Thyroid gland (tissue), 4 donors: ENCODE measurements around the gene NOL11.

Source experiments
- CTCF ChIP-seq, 6 experiments: fragments of 200-600 bp in 3 of 6; fragments of 450-650 bp in 3 of 6; sonication (generic) in 3 of 6; IDR thresholded peaks; one replicate each; pipeline ENCODE4 v1.5.1; 2016 to 2019; ENCODE audit warnings: antibody characterized with exemption in 6 of 6, mild to moderate bottlenecking in 2 of 6, inconsistent platforms in 1 of 6, moderate library complexity in 1 of 6
- POLR2A ChIP-seq, 2 donors: fragments of 450-650 bp; IDR thresholded peaks; one replicate each; pipeline ENCODE4 v1.6.1; 2017; ENCODE audit warnings: antibody characterized with exemption in 2 of 2, mild to moderate bottlenecking in 2 of 2, moderate library complexity in 1 of 2

GRCh38 chr17:67675481-67675880 is 42.3 kb upstream of the NOL11 start:
- TF ChIP-seq CTCF (IDR thresholded peaks at IDR 0.05) (no peak), POLR2A (IDR thresholded peaks at IDR 0.05) (no peak)
